HEK293 (cell line): Measurements from ENCODE around the gene HP.
A peak's percentile ranks its signal among the peaks of the same experiment; 100 is the strongest.

Experiments used
- CTCF ChIA-PET: fragments of 350-600 bp; formaldehyde crosslinking; extraction: SDS; loops from one replicate; lab custom pipeline; 2021; ENCODE audit warnings: antibody characterized with exemption; lab: Yijun Ruan, JAX
- POLR2A ChIA-PET: fragments of 300-600 bp; formaldehyde crosslinking; extraction: SDS; loops from one replicate; lab custom pipeline; 2020; ENCODE audit warnings: antibody characterized with exemption, inconsistent platforms; lab: Yijun Ruan, JAX
- H3K27ac ChIP-seq: fragments of 200-500 bp; sonication (Bioruptor generic); 2 replicates; pipeline ENCODE4 v1.5.1; 2014; ENCODE audit warnings: low read depth, low read length, control low read depth, inconsistent platforms; ENCODE audit errors: extremely low read depth
- H3K36me3 ChIP-seq, 2 experiments: fragments of 200-500 bp in 1 of 2; sonication (Bioruptor generic) in 1 of 2; 1 replicate in 1 of 2; 2 replicates in 1 of 2; pipeline ENCODE4 v1.5.1; 2014 to 2017; ENCODE audit warnings: inconsistent platforms in 2 of 2, low read length in 2 of 2; ENCODE audit not compliant: control insufficient read depth in 2 of 2, insufficient read depth in 1 of 2
- H3K4me1 ChIP-seq: fragments of 200-500 bp; sonication (Bioruptor generic); 2 replicates; pipeline ENCODE4 v1.5.1; 2014; ENCODE audit warnings: mild to moderate bottlenecking, low read length, inconsistent platforms; ENCODE audit not compliant: control insufficient read depth, insufficient read depth
- H3K4me3 ChIP-seq: 2 replicates; pipeline ENCODE4 v1.5.1; 2011; ENCODE audit warnings: low read depth, mild to moderate bottlenecking, control low read depth, low read length, moderate library complexity
- H3K9me3 ChIP-seq: fragments of 200-500 bp; sonication (Bioruptor generic); 2 replicates; pipeline ENCODE4 v1.5.1; 2014; ENCODE audit warnings: low read depth, low read length, inconsistent platforms; ENCODE audit not compliant: control insufficient read depth, insufficient read depth
- GLIS1 ChIP-seq: fragments of 450-650 bp; formaldehyde crosslinking; IDR thresholded peaks from 2 replicates; pipeline ENCODE4 v1.5.1; 2016; ENCODE audit warnings: missing biosample characterization, missing genetic modification characterization
- REPIN1 ChIP-seq: fragments of 450-650 bp; formaldehyde crosslinking; IDR thresholded peaks from 2 replicates; pipeline ENCODE4 v1.5.1; 2017; ENCODE audit warnings: missing biosample characterization, missing genetic modification characterization, low read depth
- ZNF112 ChIP-seq: fragments of 450-650 bp; formaldehyde crosslinking; IDR thresholded peaks from 2 replicates; pipeline ENCODE4 v1.5.0; 2017; ENCODE audit warnings: missing biosample characterization, missing genetic modification characterization
- ZNF114 ChIP-seq: fragments of 450-650 bp; formaldehyde crosslinking; IDR thresholded peaks from 2 replicates; pipeline ENCODE4 v1.5.0; 2017; ENCODE audit warnings: missing biosample characterization, missing genetic modification characterization
- ZNF211 ChIP-seq: fragments of 450-650 bp; formaldehyde crosslinking; IDR thresholded peaks from 2 replicates; pipeline ENCODE4 v1.5.1; 2016; ENCODE audit warnings: low read depth, missing biosample characterization, missing genetic modification characterization
- ZNF48 ChIP-seq: fragments of 450-650 bp; formaldehyde crosslinking; IDR thresholded peaks from 2 replicates; pipeline ENCODE4 v1.5.1; 2016; ENCODE audit warnings: missing biosample characterization, missing genetic modification characterization
- ZNF529 ChIP-seq: fragments of 450-650 bp; formaldehyde crosslinking; IDR thresholded peaks from 2 replicates; pipeline ENCODE4 v1.5.1; 2017; ENCODE audit warnings: missing genetic modification characterization, missing biosample characterization; ENCODE audit not compliant: insufficient replicate concordance
- ZNF561 ChIP-seq: fragments of 450-650 bp; IDR thresholded peaks from 2 replicates; pipeline ENCODE4 v1.5.1; 2018; ENCODE audit warnings: missing biosample characterization, missing genetic modification characterization, borderline replicate concordance
- ZNF624 ChIP-seq: fragments of 450-650 bp; formaldehyde crosslinking; IDR thresholded peaks from 2 replicates; pipeline ENCODE4 v1.5.1; 2017; ENCODE audit warnings: missing biosample characterization, missing genetic modification characterization
- ZNF626 ChIP-seq: fragments of 450-650 bp; sonication (Bioruptor Pico); formaldehyde crosslinking; IDR thresholded peaks from 2 replicates; pipeline ENCODE4 v1.5.1; 2018; ENCODE audit warnings: missing biosample characterization, missing genetic modification characterization, inconsistent platforms
- ZNF654 ChIP-seq: fragments of 450-650 bp; formaldehyde crosslinking; IDR thresholded peaks from 2 replicates; pipeline ENCODE4 v1.5.1; 2016; ENCODE audit warnings: low read depth, missing biosample characterization, missing genetic modification characterization
- ZNF707 ChIP-seq: fragments of 450-650 bp; formaldehyde crosslinking; IDR thresholded peaks from 2 replicates; pipeline ENCODE4 v1.5.1; 2016; ENCODE audit warnings: missing biosample characterization, missing genetic modification characterization
- ZNF785 ChIP-seq: fragments of 450-650 bp; formaldehyde crosslinking; IDR thresholded peaks from 2 replicates; pipeline ENCODE4 v1.5.1; 2016; ENCODE audit warnings: missing biosample characterization, missing genetic modification characterization
- ZNF791 ChIP-seq: fragments of 450-650 bp; formaldehyde crosslinking; IDR thresholded peaks from 2 replicates; pipeline ENCODE4 v1.5.1; 2016; ENCODE audit warnings: missing biosample characterization, missing genetic modification characterization
- ZXDB ChIP-seq: fragments of 450-650 bp; formaldehyde crosslinking; IDR thresholded peaks from 2 replicates; pipeline ENCODE4 v1.5.1; 2016; ENCODE audit warnings: missing biosample characterization, missing genetic modification characterization
- TF ChIP-seq, protein P1 (sequence below): fragments of 450-650 bp; formaldehyde crosslinking; IDR thresholded peaks from 2 replicates; pipeline ENCODE4 v1.5.1; 2016; ENCODE audit warnings: missing biosample characterization, missing genetic modification characterization
- TF ChIP-seq, protein P2 (sequence below): fragments of 450-650 bp; formaldehyde crosslinking; IDR thresholded peaks from 2 replicates; pipeline ENCODE4 v1.5.1; 2016; ENCODE audit warnings: missing biosample characterization, missing genetic modification characterization
- TF ChIP-seq, protein P3 (sequence below): fragments of 450-650 bp; formaldehyde crosslinking; IDR thresholded peaks from 2 replicates; pipeline ENCODE4 v1.5.1; 2016; ENCODE audit warnings: missing biosample characterization, missing genetic modification characterization
- TF ChIP-seq, protein P4 (sequence below): fragments of 450-650 bp; formaldehyde crosslinking; IDR thresholded peaks from 2 replicates; pipeline ENCODE4 v1.5.1; 2016; ENCODE audit warnings: missing biosample characterization, missing genetic modification characterization

HP gene

DNA sequence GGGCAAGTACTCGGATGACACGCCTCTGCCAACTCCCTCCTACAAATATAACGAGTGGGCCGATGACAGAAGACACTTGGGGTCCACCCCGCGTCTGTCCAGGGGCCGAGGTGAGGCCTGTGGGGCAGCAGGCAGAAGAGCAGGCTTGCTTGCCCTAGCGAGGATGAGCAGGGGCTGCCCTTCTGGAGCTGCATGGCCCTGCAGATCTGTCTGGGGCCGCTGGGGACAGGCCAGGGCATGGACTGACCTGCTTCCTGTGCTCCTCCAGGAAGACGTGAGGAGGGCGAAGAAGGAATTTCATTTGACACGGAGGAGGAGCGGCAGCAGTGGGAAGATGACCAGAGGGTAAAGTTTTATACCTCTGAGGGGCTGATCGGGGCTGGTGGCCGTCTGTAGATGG lies 44.6 kb downstream of the HP start (continued):
- TF ChIP-seq, protein P1, sequence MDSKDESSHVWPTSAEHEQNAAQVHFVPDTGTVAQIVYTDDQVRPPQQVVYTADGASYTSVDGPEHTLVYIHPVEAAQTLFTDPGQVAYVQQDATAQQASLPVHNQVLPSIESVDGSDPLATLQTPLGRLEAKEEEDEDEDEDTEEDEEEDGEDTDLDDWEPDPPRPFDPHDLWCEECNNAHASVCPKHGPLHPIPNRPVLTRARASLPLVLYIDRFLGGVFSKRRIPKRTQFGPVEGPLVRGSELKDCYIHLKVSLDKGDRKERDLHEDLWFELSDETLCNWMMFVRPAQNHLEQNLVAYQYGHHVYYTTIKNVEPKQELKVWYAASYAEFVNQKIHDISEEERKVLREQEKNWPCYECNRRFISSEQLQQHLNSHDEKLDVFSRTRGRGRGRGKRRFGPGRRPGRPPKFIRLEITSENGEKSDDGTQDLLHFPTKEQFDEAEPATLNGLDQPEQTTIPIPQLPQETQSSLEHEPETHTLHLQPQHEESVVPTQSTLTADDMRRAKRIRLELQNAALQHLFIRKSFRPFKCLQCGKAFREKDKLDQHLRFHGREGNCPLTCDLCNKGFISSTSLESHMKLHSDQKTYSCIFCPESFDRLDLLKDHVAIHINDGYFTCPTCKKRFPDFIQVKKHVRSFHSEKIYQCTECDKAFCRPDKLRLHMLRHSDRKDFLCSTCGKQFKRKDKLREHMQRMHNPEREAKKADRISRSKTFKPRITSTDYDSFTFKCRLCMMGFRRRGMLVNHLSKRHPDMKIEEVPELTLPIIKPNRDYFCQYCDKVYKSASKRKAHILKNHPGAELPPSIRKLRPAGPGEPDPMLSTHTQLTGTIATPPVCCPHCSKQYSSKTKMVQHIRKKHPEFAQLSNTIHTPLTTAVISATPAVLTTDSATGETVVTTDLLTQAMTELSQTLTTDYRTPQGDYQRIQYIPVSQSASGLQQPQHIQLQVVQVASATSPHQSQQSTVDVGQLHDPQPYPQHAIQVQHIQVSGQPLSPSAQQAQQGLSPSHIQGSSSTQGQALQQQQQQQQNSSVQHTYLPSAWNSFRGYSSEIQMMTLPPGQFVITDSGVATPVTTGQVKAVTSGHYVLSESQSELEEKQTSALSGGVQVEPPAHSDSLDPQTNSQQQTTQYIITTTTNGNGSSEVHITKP (tag by site-specific recombination) = no peak
- TF ChIP-seq ZNF48 (tag by site-specific recombination) = no peak
- TF ChIP-seq, protein P2, sequence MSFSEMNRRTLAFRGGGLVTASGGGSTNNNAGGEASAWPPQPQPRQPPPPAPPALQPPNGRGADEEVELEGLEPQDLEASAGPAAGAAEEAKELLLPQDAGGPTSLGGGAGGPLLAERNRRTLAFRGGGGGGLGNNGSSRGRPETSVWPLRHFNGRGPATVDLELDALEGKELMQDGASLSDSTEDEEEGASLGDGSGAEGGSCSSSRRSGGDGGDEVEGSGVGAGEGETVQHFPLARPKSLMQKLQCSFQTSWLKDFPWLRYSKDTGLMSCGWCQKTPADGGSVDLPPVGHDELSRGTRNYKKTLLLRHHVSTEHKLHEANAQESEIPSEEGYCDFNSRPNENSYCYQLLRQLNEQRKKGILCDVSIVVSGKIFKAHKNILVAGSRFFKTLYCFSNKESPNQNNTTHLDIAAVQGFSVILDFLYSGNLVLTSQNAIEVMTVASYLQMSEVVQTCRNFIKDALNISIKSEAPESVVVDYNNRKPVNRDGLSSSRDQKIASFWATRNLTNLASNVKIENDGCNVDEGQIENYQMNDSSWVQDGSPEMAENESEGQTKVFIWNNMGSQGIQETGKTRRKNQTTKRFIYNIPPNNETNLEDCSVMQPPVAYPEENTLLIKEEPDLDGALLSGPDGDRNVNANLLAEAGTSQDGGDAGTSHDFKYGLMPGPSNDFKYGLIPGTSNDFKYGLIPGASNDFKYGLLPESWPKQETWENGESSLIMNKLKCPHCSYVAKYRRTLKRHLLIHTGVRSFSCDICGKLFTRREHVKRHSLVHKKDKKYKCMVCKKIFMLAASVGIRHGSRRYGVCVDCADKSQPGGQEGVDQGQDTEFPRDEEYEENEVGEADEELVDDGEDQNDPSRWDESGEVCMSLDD = no peak

DNA sequence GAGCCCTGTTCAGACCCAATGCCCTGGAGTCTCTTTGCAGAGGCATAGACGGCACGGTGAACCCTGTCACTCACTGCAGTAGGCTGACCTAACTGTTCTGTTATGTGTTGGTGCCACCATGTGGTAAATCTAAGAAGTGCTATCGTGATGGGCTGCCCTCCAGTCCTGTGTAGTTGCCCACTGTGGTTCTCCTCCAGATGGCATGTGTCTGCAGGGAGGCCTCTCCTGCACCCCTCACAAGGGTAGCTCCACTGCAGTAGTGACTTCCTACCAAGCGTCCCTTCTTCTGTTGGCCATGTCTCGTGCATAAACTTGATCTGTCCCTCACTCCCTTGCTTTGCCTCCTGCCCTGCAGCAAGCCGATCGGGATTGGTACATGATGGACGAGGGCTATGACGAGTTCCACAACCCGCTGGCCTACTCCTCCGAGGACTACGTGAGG lies 45.1 kb downstream of the HP start:
- ChIA-PET CTCF (interaction anchor here (0.8 to 1.6 kb wide), 7 partner anchors 9 to 33 kb away, joined by 3 to 9 read pairs (median 5); no protein-coding TSS in a partner anchor), POLR2A (no interaction called here)
- H3K27ac ChIP-seq = no peak overlapping the region

DNA sequence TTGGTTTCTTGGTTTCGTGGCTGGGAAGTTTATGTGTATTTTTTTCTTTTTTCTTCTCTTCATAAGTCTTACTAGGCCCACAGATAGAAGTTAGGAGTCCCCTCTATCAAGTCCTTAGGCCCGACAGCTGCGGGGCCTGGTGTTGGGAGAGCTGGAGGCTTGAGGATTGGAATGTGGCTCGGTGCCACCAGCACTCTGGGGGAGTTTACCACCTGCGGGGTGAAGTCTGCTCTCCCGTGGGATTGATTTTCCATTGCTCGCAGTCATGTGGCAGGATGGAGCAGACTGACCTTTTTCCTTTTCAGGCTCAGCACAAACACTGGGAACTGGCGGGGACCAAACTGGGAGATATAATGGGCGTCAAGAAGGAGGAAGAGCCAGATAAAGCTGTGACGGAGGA lies 46.9 kb downstream of the HP start:
- ChIA-PET POLR2A (no interaction called here), CTCF (interaction anchor here (0.9 kb wide), 1 partner anchor 26 kb away, joined by 4 read pairs; no protein-coding TSS in a partner anchor)
- Histone ChIP-seq H3K4me3 (no peak overlapping the region), H3K9me3 (no peaks in the 10 kb centered on the region), H3K4me1 (no peaks in the 10 kb centered on the region), H3K27ac (no peak overlapping the region), H3K36me3 (peaks cover 12 to 99% of the 10 kb centered on the region in 2 experiments)
- TF ChIP-seq ZNF624 (no peak), GLIS1 (tag by site-specific recombination) (peak; percentile 39; the same call in 1 of the 2 replicates)

More for the DNA sequence above, 45.1 kb downstream of the HP start:
- Histone ChIP-seq H3K9me3 (no peaks in the 10 kb centered on the region), H3K36me3 (peaks cover 12 to 87% of the 10 kb centered on the region in 2 experiments), H3K4me1 (peaks cover 4% of the 10 kb centered on the region; the same call in 1 of the 2 replicates), H3K4me3 (no peak overlapping the region)
- TF ChIP-seq ZNF785 (tag by site-specific recombination) (no peak), ZNF654 (peak; percentile 53), ZNF529 (tag by site-specific recombination) (no peak)
- TF ChIP-seq, protein P3, sequence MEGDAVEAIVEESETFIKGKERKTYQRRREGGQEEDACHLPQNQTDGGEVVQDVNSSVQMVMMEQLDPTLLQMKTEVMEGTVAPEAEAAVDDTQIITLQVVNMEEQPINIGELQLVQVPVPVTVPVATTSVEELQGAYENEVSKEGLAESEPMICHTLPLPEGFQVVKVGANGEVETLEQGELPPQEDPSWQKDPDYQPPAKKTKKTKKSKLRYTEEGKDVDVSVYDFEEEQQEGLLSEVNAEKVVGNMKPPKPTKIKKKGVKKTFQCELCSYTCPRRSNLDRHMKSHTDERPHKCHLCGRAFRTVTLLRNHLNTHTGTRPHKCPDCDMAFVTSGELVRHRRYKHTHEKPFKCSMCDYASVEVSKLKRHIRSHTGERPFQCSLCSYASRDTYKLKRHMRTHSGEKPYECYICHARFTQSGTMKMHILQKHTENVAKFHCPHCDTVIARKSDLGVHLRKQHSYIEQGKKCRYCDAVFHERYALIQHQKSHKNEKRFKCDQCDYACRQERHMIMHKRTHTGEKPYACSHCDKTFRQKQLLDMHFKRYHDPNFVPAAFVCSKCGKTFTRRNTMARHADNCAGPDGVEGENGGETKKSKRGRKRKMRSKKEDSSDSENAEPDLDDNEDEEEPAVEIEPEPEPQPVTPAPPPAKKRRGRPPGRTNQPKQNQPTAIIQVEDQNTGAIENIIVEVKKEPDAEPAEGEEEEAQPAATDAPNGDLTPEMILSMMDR (tag by site-specific recombination) = peak; percentile 63

DNA sequence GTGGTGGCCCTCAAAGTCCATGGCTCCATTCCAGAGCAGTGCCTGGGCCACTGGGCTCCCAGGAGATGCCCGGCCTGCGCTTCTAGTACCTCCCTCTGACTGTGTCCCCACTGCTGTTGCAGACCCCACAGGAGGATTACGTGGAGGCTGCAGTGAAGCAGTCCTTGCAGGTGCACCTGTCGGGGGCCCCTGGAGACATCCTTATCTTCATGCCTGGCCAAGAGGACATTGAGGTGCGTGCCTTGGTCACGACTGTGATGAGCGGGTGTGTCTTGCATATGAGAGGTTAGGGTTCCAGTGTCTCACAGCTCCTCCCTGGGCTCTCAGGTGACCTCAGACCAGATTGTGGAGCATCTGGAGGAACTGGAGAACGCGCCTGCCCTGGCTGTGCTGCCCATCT lies 50.6 kb downstream of the HP start:
- CTCF ChIA-PET = interaction anchor here (1.8 kb wide), 1 partner anchor 38 kb away, joined by 4 read pairs; no protein-coding TSS in a partner anchor
- TF ChIP-seq ZXDB (tag by site-specific recombination) (no peak), ZNF561 (tag by site-specific recombination) (no peak), ZNF211 (no peak), ZNF114 (tag by site-specific recombination) (no peak), ZNF112 (tag by site-specific recombination) (no peak), ZNF707 (tag by site-specific recombination) (no peak), ZNF791 (tag by site-specific recombination) (no peak), REPIN1 (tag by site-specific recombination) (no peak), ZNF626 (no peak)
- TF ChIP-seq, protein P4, sequence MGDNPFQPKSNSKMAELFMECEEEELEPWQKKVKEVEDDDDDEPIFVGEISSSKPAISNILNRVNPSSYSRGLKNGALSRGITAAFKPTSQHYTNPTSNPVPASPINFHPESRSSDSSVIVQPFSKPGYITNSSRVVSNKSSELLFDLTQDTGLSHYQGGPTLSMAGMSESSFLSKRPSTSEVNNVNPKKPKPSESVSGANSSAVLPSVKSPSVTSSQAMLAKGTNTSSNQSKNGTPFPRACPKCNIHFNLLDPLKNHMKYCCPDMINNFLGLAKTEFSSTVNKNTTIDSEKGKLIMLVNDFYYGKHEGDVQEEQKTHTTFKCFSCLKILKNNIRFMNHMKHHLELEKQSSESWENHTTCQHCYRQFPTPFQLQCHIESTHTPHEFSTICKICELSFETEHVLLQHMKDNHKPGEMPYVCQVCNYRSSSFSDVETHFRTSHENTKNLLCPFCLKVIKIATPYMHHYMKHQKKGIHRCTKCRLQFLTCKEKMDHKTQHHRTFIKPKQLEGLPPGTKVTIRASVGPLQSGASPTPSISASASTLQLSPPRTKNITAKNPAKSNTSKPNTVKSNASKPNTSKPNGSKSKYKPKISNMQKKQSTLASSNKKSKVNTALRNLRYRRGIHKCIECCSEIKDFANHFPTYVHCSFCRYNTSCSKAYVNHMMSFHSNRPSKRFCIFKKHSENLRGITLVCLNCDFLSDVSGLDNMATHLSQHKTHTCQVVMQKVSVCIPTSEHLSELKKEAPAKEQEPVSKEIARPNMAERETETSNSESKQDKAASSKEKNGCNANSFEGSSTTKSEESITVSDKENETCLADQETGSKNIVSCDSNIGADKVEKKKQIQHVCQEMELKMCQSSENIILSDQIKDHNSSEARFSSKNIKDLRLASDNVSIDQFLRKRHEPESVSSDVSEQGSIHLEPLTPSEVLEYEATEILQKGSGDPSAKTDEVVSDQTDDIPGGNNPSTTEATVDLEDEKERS (tag by site-specific recombination) = no peak

More for the DNA sequence above, 50.6 kb downstream of the HP start:
- Histone ChIP-seq H3K36me3 (peaks cover 16 to 100% of the 10 kb centered on the region in 2 experiments), H3K4me1 (no peaks in the 10 kb centered on the region), H3K27ac (no peak overlapping the region), H3K4me3 (no peak overlapping the region), H3K9me3 (no peaks in the 10 kb centered on the region)
- POLR2A ChIA-PET = no interaction called here
